H1 (cell line): Measurements from ENCODE around the gene CALML5.

Experiments used
- BACH1 ChIP-seq: IDR thresholded peaks from 2 replicates; pipeline ENCODE4 v1.6.1; 2012; ENCODE audit warnings: low read length, improper control_type of control experiment
- CTCF ChIP-seq, 3 experiments: IDR thresholded peaks; 1 replicate in 2 of 3; 2 replicates in 1 of 3; pipeline versions ENCODE4 v1.5.1 to v1.6.1; 2011; ENCODE audit warnings: low read length in 3 of 3, mild to moderate bottlenecking in 3 of 3, inconsistent platforms in 2 of 3, low read depth in 1 of 3, moderate library complexity in 1 of 3; ENCODE audit not compliant: insufficient read depth in 1 of 3; ENCODE audit errors: control extremely low read depth in 1 of 3
- EZH2 ChIP-seq: fragments of 200-600 bp; sonication (generic); IDR thresholded peaks from 2 replicates; pipeline ENCODE4 v1.7.1; 2012; ENCODE audit warnings: low read depth, mild to moderate bottlenecking, moderate library complexity, low read length, inconsistent platforms; ENCODE audit not compliant: severe bottlenecking
- HDAC6 ChIP-seq: IDR thresholded peaks from one replicate; pipeline ENCODE4 v1.7.1; 2012; ENCODE audit warnings: low read depth, mild to moderate bottlenecking, inconsistent platforms, low read length, moderate library complexity
- MAFK ChIP-seq: IDR thresholded peaks from 2 replicates; pipeline ENCODE4 v1.6.1; 2012; ENCODE audit warnings: low read depth, mild to moderate bottlenecking, improper control_type of control experiment, low read length
- SP4 ChIP-seq: IDR thresholded peaks from 2 replicates; pipeline ENCODE4 v1.6.1; 2012; ENCODE audit warnings: low read length, inconsistent platforms
- TEAD4 ChIP-seq: IDR thresholded peaks from 2 replicates; pipeline ENCODE4 v1.6.1; 2012; ENCODE audit warnings: low read depth, low read length, inconsistent platforms, mixed read lengths
- TF ChIP-seq, protein P1 (sequence below): IDR thresholded peaks from 2 replicates; pipeline ENCODE4 v1.6.1; 2012; ENCODE audit warnings: inconsistent platforms

DNA sequence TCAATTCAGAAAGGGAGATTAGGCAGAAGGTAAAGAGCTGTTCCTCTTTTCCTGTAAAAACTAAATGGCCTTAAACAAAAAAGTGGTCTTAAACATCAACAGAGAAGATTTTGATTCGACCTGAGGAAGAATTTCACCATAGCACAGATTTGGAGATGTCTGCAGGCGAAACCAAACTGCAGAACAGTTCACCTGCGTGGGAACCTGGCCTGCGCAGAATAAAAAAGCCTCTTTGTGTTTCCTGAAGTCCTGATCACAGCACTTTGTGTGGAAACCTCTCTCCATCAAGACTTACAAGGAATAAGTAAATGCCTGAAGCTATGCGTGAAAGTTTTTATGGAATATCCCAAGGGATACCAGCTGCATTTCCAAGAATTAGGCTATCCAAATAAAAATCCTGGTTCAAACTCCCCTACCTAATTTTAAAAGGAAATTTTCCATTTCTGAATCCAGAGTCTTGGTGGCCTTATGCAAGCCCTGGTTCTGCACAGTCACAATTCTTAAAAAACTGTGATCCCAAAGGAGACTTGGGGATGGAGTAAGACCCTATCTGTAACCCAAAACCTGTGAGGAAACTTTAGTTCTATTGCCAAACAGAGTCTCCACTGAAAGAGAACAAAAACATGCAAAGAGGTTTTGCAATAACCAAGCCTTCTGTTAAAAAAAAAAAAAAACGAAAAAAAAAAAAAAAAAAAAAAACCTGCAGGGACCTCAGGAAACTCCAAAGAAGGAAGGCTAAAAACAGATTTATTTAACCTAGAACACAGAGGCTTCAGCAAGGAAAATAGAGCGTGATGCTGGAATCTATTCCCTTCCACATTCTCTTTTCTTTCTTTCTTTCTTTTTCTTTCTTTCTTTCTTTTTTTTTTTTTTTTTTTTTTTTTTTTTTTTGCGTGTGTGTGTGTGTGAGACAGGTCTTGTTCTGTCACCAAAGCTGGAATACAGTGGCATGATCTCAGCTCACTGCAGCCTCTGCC lies 35.8 kb upstream of the CALML5 start:
- TF ChIP-seq CTCF (IDR thresholded peaks at IDR 0.05; ENCODE audit: control extremely low read depth in 1 of 3, insufficient read depth in 1 of 3, low read depth in 1 of 3, low read length in 3 of 3) (no peak), HDAC6 (no peak), BACH1 (no peak), EZH2 (no peak), SP4 (no peak), MAFK (no peak), TEAD4 (no peak)
- TF ChIP-seq, protein P1, sequence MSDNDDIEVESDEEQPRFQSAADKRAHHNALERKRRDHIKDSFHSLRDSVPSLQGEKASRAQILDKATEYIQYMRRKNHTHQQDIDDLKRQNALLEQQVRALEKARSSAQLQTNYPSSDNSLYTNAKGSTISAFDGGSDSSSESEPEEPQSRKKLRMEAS, result no peak
